Gastroesophageal sphincter (tissue), 3 donors: ENCODE data around the gene SLC35F5.

Experiments used
- CTCF ChIP-seq, 4 experiments: fragments of 200-600 bp in 2 of 4; fragments of 450-650 bp in 2 of 4; sonication (generic) in 1 of 4; IDR thresholded peaks; one replicate each; pipeline ENCODE4 v1.5.1; 2017 to 2019; ENCODE audit warnings: antibody characterized with exemption in 4 of 4, mild to moderate bottlenecking in 2 of 4, moderate library complexity in 2 of 4
- EP300 ChIP-seq: sonication (generic); formaldehyde crosslinking; IDR thresholded peaks from one replicate; pipeline ENCODE4 v1.6.1; 2017; ENCODE audit warnings: antibody characterized with exemption, mild to moderate bottlenecking
- POLR2A ChIP-seq, 2 donors: fragments of 450-650 bp; IDR thresholded peaks; one replicate each; pipeline ENCODE4 v1.6.1; 2017; ENCODE audit warnings: antibody characterized with exemption in 2 of 2, mild to moderate bottlenecking in 2 of 2, moderate library complexity in 1 of 2
- POLR2AphosphoS5 ChIP-seq: sonication (generic); formaldehyde crosslinking; IDR thresholded peaks from one replicate; pipeline ENCODE4 v1.6.1; 2017; ENCODE audit warnings: antibody characterized with exemption

- TF ChIP-seq CTCF (IDR thresholded peaks at IDR 0.05) (no peak), EP300 (no peak), POLR2A (IDR thresholded peaks at IDR 0.05) (no peak), POLR2AphosphoS5 (no peak)
These were observed 16.6 kb downstream of the SLC35F5 start for GRCh38 chr2:113739849-113740248.
